Aorta (tissue), 5 donors: Measurements from ENCODE around the gene JMJD6. TPM values are rescaled to one million over a fixed set of nuclear protein-coding genes. Genes with fewer than 3 reads are reported as not detected.

Source experiments
- ATAC-seq: fragments of 200-7000 bp; cut with Tn5 transposase; one replicate; pipeline ENCODE4 v1.9.1; 2022; ENCODE audit warnings: moderate library complexity; ENCODE audit not compliant: low FRiP score
- DNase-seq, 2 donors: peaks; one replicate each; pipeline ENCODE4 v3.0.0-alpha.2; 2020
- H3K27ac ChIP-seq, 2 donors: one replicate each; pipeline ENCODE4 v1.5.1; 2013; ENCODE audit warnings: low read length in 2 of 2, mild to moderate bottlenecking in 2 of 2, moderate library complexity in 2 of 2, control low read depth in 1 of 2, inconsistent platforms in 1 of 2, low read depth in 1 of 2
- H3K27me3 ChIP-seq, 2 donors: one replicate each; pipeline ENCODE4 v1.6.1; 2013; ENCODE audit warnings: control low read depth in 1 of 2, low read length in 1 of 2, mild to moderate bottlenecking in 1 of 2, moderate library complexity in 1 of 2; ENCODE audit not compliant: insufficient read depth in 2 of 2, control insufficient read depth in 1 of 2
- H3K36me3 ChIP-seq, 2 donors: one replicate each; pipeline ENCODE4 v1.6.1; 2013; ENCODE audit warnings: control low read depth in 1 of 2, low read length in 1 of 2, mild to moderate bottlenecking in 1 of 2; ENCODE audit not compliant: insufficient read depth in 2 of 2, control insufficient read depth in 1 of 2
- H3K4me1 ChIP-seq, 2 donors: one replicate each; pipeline ENCODE4 v1.6.1; 2013; ENCODE audit warnings: low read length in 2 of 2, control low read depth in 1 of 2, mild to moderate bottlenecking in 1 of 2, moderate library complexity in 1 of 2; ENCODE audit not compliant: insufficient read depth in 2 of 2, control insufficient read depth in 1 of 2
- H3K4me3 ChIP-seq, 2 donors: one replicate each; pipeline ENCODE4 v1.5.1; 2013; ENCODE audit warnings: low read length in 2 of 2, control low read depth in 1 of 2, mild to moderate bottlenecking in 1 of 2
- H3K9me3 ChIP-seq: one replicate; pipeline ENCODE4 v1.6.1; 2013; ENCODE audit warnings: mild to moderate bottlenecking, low read length; ENCODE audit not compliant: control insufficient read depth
- WGBS, 2 donors: extraction: QIAGEN DNeasy Blood & Tissue Kit; methylation state at CpG; one replicate each; pipeline ENCODE4 v1.1.7; 2013; 5-methylcytosine and 5-hydroxymethylcytosine counted together
- intact Hi-C, 2 donors: fragments of 100-400 bp; cut with DNase I; formaldehyde crosslinking; loops; one replicate each; pipeline versions ENCODE4 v1.14.2 to v1.15.0; 2022
- polyA plus RNA-seq, 2 donors: library from polyadenylated mRNA; stranded (reverse); fragments of 200-250 nt; gene quantifications; one replicate each; pipeline ENCODE4 v1.2.3, GENCODE V29; 2013
- total RNA-seq, 2 donors: library from RNA; stranded (reverse); fragmentation: NEBNext Ultra II Directional; extraction: Animal tissue kit (Norgen Biotek cat#: 25700); gene quantifications; one replicate each; pipeline ENCODE4 v1.2.1, GENCODE V29; 2021
- donor health status: healthy with polysubstance abuse.
- donor health status: Bipolar disorder and iron deficiency.
- donor health status: DM: no; HTN: no; CAD: no.
- donor health status: DM: no; HTN: no; CAD: no.
- donor health status: DM: yes; HTN: yes; CAD: no.

The JMJD6 gene
- total and polyA plus RNA-seq, 4 donors = 29.3 to 82.5 (median 45.9) TPM

- no peaks in the 10 kb centered on the region for H3K4me1 ChIP-seq
- ATAC-seq = no peak
- no peak overlapping the region for H3K4me3 ChIP-seq
- H3K27me3 ChIP-seq = no peaks in the 10 kb centered on the region
- H3K9me3 ChIP-seq = no peaks in the 10 kb centered on the region
- no peak for DNase-seq
- H3K27ac ChIP-seq = no peak overlapping the region
- intact Hi-C loops = no loop called here
- WGBS, 2 donors = 71 to 72% methylated on average over 18 of the region's 18 CpGs
- no peaks in the 10 kb centered on the region for H3K36me3 ChIP-seq
These were observed 43.2 kb downstream of the JMJD6 start for GRCh38 chr17:76683011-76683755.

DNA sequence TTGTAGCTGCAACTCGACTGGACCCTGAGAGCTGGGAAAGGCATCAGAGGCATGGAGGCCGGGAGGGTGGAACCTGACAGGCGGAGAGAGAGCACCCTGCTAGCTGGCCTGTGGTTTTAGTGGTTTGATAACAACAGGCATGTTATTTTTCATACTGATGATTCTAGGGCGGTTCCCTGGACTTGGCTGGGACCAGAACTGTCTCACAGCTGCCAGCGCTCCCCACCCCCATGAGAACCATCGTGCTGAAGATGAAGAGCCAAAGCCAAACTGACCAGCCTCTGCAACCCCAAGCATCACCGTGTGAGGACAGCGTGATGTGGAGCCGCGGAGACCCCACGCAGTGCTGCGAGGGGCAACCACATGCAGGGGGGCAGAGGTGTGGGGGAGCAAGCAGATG lies 44.1 kb downstream of the JMJD6 start:
- Histone ChIP-seq H3K4me3 (no peak overlapping the region), H3K27ac (no peak overlapping the region), H3K9me3 (no peaks in the 10 kb centered on the region), H3K4me1 (no peaks in the 10 kb centered on the region), H3K36me3 (no peaks in the 10 kb centered on the region), H3K27me3 (no peaks in the 10 kb centered on the region)
- no peak for ATAC-seq
- 82 to 87% methylated on average over 12 of the region's 12 CpGs for WGBS, 2 donors
- intact Hi-C loops = no loop called here
- DNase-seq = peak; percentile 65 to 75

GRCh38 chr17:76681222-76682137 lies 44.9 kb downstream of the JMJD6 start:
- no peaks in the 10 kb centered on the region for H3K4me1 ChIP-seq
- intact Hi-C loops = no loop called here
- no peak overlapping the region for H3K4me3 ChIP-seq
- H3K36me3 ChIP-seq = no peaks in the 10 kb centered on the region
- H3K9me3 ChIP-seq = no peaks in the 10 kb centered on the region
- no peaks in the 10 kb centered on the region for H3K27me3 ChIP-seq
- no peak overlapping the region for H3K27ac ChIP-seq
- ATAC-seq (peak; percentile 66), DNase-seq (peak; percentile 75 to 84)
- WGBS, 2 donors = 67 to 74% methylated on average over 16 of the region's 16 CpGs

DNA sequence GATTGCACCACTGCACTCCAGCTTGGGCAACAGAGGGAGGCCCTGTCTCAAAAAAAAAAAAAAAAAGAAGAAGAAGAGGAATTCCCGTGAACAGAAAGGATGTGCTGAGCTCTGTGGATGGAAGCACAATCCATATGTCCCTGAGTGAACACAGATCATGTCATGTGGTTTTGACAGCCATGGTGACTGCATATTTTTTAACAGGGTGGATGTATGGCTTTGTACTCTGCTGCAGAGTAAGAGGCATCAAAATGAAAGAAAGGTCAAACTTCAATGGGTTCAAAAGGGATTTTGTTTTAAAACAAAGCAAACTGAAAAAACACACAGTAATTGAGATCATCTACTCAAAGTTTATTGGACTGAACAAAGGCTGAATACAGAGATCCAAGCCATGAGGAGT lies 47.2 kb downstream of the JMJD6 start:
- intact Hi-C loops = no loop called here
- no peak overlapping the region for H3K4me3 ChIP-seq
- H3K27me3 ChIP-seq = no peaks in the 10 kb centered on the region
- ATAC-seq (no peak), DNase-seq (no peak)
- H3K4me1 ChIP-seq = no peaks in the 10 kb centered on the region
- H3K27ac ChIP-seq = no peak overlapping the region
- 53 to 65% methylated on average over 1 of the region's 1 CpG for WGBS, 2 donors
- no peaks in the 10 kb centered on the region for H3K36me3 ChIP-seq
- no peaks in the 10 kb centered on the region for H3K9me3 ChIP-seq

- H3K9me3 ChIP-seq = no peaks in the 10 kb centered on the region
- H3K27me3 ChIP-seq = no peaks in the 10 kb centered on the region
- no peaks in the 10 kb centered on the region for H3K36me3 ChIP-seq
- ATAC-seq (no peak), DNase-seq (peak in 1 of 2 donors; percentile 66)
- intact Hi-C loops = no loop called here
- no peak overlapping the region for H3K27ac ChIP-seq
- WGBS, 2 donors = 73 to 79% methylated on average over 12 of the region's 12 CpGs
- no peaks in the 10 kb centered on the region for H3K4me1 ChIP-seq
- no peak overlapping the region for H3K4me3 ChIP-seq
These were observed 48.1 kb downstream of the JMJD6 start for GRCh38 chr17:76678330-76678729.

- Histone ChIP-seq H3K4me3 (no peak overlapping the region), H3K27me3 (no peaks in the 10 kb centered on the region), H3K9me3 (no peaks in the 10 kb centered on the region), H3K36me3 (no peaks in the 10 kb centered on the region), H3K27ac (no peak overlapping the region), H3K4me1 (no peaks in the 10 kb centered on the region)
- WGBS, 2 donors = 89 to 90% methylated on average over 16 of the region's 16 CpGs
- no peak for ATAC-seq
- intact Hi-C loops = no loop called here
- DNase-seq = peak in 1 of 2 donors; percentile 59
These were observed 49.0 kb downstream of the JMJD6 start for GRCh38 chr17:76677406-76677805.

- Histone ChIP-seq H3K4me3 (no peak overlapping the region), H3K9me3 (no peaks in the 10 kb centered on the region), H3K27ac (no peak overlapping the region), H3K36me3 (no peaks in the 10 kb centered on the region), H3K27me3 (no peaks in the 10 kb centered on the region), H3K4me1 (no peaks in the 10 kb centered on the region)
- DNase-seq = no peak
- intact Hi-C loops = no loop called here
- ATAC-seq = no peak
- WGBS, 2 donors = 90 to 96% methylated on average over 6 of the region's 6 CpGs
These were observed 49.8 kb downstream of the JMJD6 start for GRCh38 chr17:76676629-76677028.

DNA sequence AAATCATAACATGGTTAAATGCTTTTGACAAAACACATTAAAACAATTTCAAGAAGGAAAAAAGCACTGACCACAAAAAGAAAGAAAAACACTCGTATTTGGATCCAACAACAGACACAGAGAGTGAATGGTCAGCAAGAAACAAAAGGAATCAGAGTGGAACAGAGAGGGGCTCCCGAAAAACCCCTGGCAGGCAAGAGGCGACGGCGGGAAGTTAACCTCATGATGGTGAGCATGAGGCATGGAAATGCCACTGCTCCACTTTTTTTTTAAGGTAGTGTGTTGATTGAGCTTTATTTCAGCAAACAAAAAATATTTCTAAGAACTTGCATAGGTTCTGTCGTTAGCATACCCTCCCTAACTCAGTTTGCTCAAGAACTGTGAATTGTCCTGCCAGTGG lies 50.8 kb downstream of the JMJD6 start:
- DNase-seq (no peak), ATAC-seq (no peak)
- Histone ChIP-seq H3K27me3 (no peaks in the 10 kb centered on the region), H3K9me3 (no peaks in the 10 kb centered on the region), H3K27ac (no peak overlapping the region), H3K4me3 (no peak overlapping the region), H3K36me3 (no peaks in the 10 kb centered on the region), H3K4me1 (no peaks in the 10 kb centered on the region)
- intact Hi-C loops = no loop called here
- WGBS, 2 donors = 91 to 94% methylated on average over 6 of the region's 6 CpGs
